Skin of body (tissue), 3 donors: Measurements from ENCODE around the gene NFAT5. TPM values are rescaled to one million over a fixed set of nuclear protein-coding genes. Genes with fewer than 3 reads are reported as not detected.
"Not testable (repeated sequence)": the region's sequence is repeated elsewhere in the genome, so short reads cannot be mapped to it uniquely, and the experiment has no call there.

ENCODE experiments used
- DNase-seq: peaks from one replicate; lab custom pipeline; 2025; lab: John Stamatoyannopoulos, UW
- small RNA-seq: library from RNA; depleted of rRNA; stranded (forward); fragments of <200 nt; gene quantifications from one replicate; pipeline ENCODE3, GENCODE V24; 2014; ENCODE audit warnings: low replicate concordance
- total RNA-seq: library from RNA; depleted of rRNA; stranded (reverse); fragments of >200 nt; gene quantifications from one replicate; pipeline ENCODE4 v1.2.3, GENCODE V29; 2014

Gene NFAT5
- total RNA-seq, 1 donor from 2014 or later = 43.1 TPM

GRCh38 chr16:69729030-69729429, 163.3 kb downstream of the NFAT5 start:
- DNase-seq = not testable (repeated sequence)

GRCh38 chr16:69731280-69731679, 165.5 kb downstream of the NFAT5 start:
- not testable (repeated sequence) for DNase-seq

- no peak for DNase-seq
These were observed 166.3 kb downstream of the NFAT5 start for GRCh38 chr16:69732101-69732500.

- no peak for DNase-seq
These were observed 175.8 kb downstream of the NFAT5 start for GRCh38 chr16:69741519-69741918.

- no peak for DNase-seq
These were observed 176.5 kb downstream of the NFAT5 start for GRCh38 chr16:69741951-69742904.

- no peak for DNase-seq
These were observed 178.8 kb downstream of the NFAT5 start for GRCh38 chr16:69744363-69745231.

GRCh38 chr16:69745232-69745612, 179.5 kb downstream of the NFAT5 start:
- no peak for DNase-seq

GRCh38 chr16:69745959-69746358, 180.2 kb downstream of the NFAT5 start:
- DNase-seq = no peak

- DNase-seq = no peak
These were observed 181.3 kb downstream of the NFAT5 start for GRCh38 chr16:69747115-69747514.

GRCh38 chr16:69748694-69749345, 183.1 kb downstream of the NFAT5 start:
- no peak for DNase-seq

- no peak for DNase-seq
These were observed 188.3 kb downstream of the NFAT5 start for GRCh38 chr16:69754143-69754468.

Small RNA genes lying within 50 kb of the gene (small RNA-seq; reads per million reads assigned to genes)
- not detected for gene MIR1538

Other genes with a start within 250 kb of the NFAT5 start
- gene PDF, start 235.4 kb upstream of the NFAT5 start, total RNA-seq = 8.9 TPM
- gene COG8, start 226.4 kb upstream of the NFAT5 start, total RNA-seq = 20.0 TPM
- gene NIP7, start 226.2 kb upstream of the NFAT5 start, total RNA-seq = 16.7 TPM
- gene TMED6, start 214.2 kb upstream of the NFAT5 start, total RNA-seq = not detected
- gene TERF2, start 180.0 kb upstream of the NFAT5 start, total RNA-seq = 29.9 TPM
- 34.9 TPM for gene CYB5B, start 141.3 kb upstream of the NFAT5 start, total RNA-seq
- 4.7 TPM for gene NQO1, start 160.6 kb downstream of the NFAT5 start, total RNA-seq
- 16.6 TPM for gene NOB1, start 189.0 kb downstream of the NFAT5 start, total RNA-seq
- gene WWP2, start 196.4 kb downstream of the NFAT5 start, total RNA-seq = 13.6 TPM